H9 (cell line): ENCODE measurements around the gene GOLT1A. TPM values are rescaled to one million over a fixed set of nuclear protein-coding genes. Genes with fewer than 3 reads are reported as not detected.

Experiments used
- DNase-seq: peaks from one replicate; pipeline ENCODE4 v3.0.0-alpha.2; 2017
- H2AFZ ChIP-seq: one replicate; pipeline ENCODE4 v1.6.1; 2013; ENCODE audit warnings: mild to moderate bottlenecking, low read length, control low read depth, moderate library complexity
- H2AK5ac ChIP-seq: 2 replicates; pipeline ENCODE4 v1.6.1; 2013; ENCODE audit warnings: low read length, control low read depth, mixed read lengths; ENCODE audit not compliant: insufficient read length
- H2BK120ac ChIP-seq: one replicate; pipeline ENCODE4 v1.6.1; 2013; ENCODE audit warnings: low read depth, mild to moderate bottlenecking, low read length, control low read depth, inconsistent platforms; ENCODE audit not compliant: poor library complexity, severe bottlenecking
- H2BK12ac ChIP-seq: 2 replicates; pipeline ENCODE4 v1.6.1; 2013; ENCODE audit warnings: low read length, control low read depth, mixed read lengths, low read depth; ENCODE audit not compliant: insufficient read length
- H2BK15ac ChIP-seq: 2 replicates; pipeline ENCODE4 v1.6.1; 2013; ENCODE audit warnings: low read depth, low read length, control low read depth
- H2BK20ac ChIP-seq: one replicate; pipeline ENCODE4 v1.6.1; 2013; ENCODE audit warnings: low read depth, mild to moderate bottlenecking, low read length, control low read depth, inconsistent platforms; ENCODE audit not compliant: poor library complexity, severe bottlenecking
- H2BK5ac ChIP-seq: 2 replicates; pipeline ENCODE4 v1.6.1; 2013; ENCODE audit warnings: low read length, control low read depth, mixed read lengths; ENCODE audit not compliant: insufficient read length
- H3K14ac ChIP-seq: 2 replicates; pipeline ENCODE4 v1.6.1; 2013; ENCODE audit warnings: low read length, control low read depth; ENCODE audit not compliant: insufficient read depth
- H3K18ac ChIP-seq: 2 replicates; pipeline ENCODE4 v1.6.1; 2013; ENCODE audit warnings: low read depth, mild to moderate bottlenecking, mixed read lengths, low read length, control low read depth; ENCODE audit not compliant: insufficient read length
- H3K23ac ChIP-seq: 2 replicates; pipeline ENCODE4 v1.6.1; 2013; ENCODE audit warnings: low read length, control low read depth, mixed read lengths, low read depth; ENCODE audit not compliant: insufficient read length
- H3K23me2 ChIP-seq: 2 replicates; pipeline ENCODE4 v1.6.1; 2013; ENCODE audit warnings: low read depth, mild to moderate bottlenecking, mixed read lengths, low read length, control low read depth; ENCODE audit not compliant: insufficient read length, poor library complexity, severe bottlenecking
- H3K27ac ChIP-seq: 2 replicates; pipeline ENCODE4 v1.5.1; 2013; ENCODE audit warnings: low read length, control low read depth, mixed read lengths, low read depth; ENCODE audit not compliant: insufficient read length
- H3K27me3 ChIP-seq: 2 replicates; pipeline ENCODE4 v1.6.1; 2013; ENCODE audit warnings: low read length, control low read depth, inconsistent platforms; ENCODE audit not compliant: insufficient read depth
- H3K4ac ChIP-seq: 2 replicates; pipeline ENCODE4 v1.6.1; 2013; ENCODE audit warnings: low read depth, mild to moderate bottlenecking, control low read depth, inconsistent platforms, low read length, moderate library complexity
- H3K4me1 ChIP-seq: 2 replicates; pipeline ENCODE4 v1.6.1; 2013; ENCODE audit warnings: low read length, control low read depth, inconsistent platforms; ENCODE audit not compliant: insufficient read depth
- H3K4me2 ChIP-seq: 2 replicates; pipeline ENCODE4 v1.6.1; 2013; ENCODE audit warnings: low read length, control low read depth, mixed read lengths; ENCODE audit not compliant: insufficient read length, insufficient read depth
- H3K56ac ChIP-seq: 2 replicates; pipeline ENCODE4 v1.6.1; 2013; ENCODE audit warnings: low read depth, mild to moderate bottlenecking, mixed read lengths, low read length, control low read depth; ENCODE audit not compliant: insufficient read length
- H3K79me1 ChIP-seq: 2 replicates; pipeline ENCODE4 v1.6.1; 2013; ENCODE audit warnings: low read depth, mild to moderate bottlenecking, moderate library complexity, low read length, control low read depth, inconsistent platforms; ENCODE audit not compliant: insufficient read depth, poor library complexity, severe bottlenecking
- H3K79me2 ChIP-seq: 2 replicates; pipeline ENCODE4 v1.6.1; 2013; ENCODE audit warnings: low read length, control low read depth, inconsistent platforms; ENCODE audit not compliant: insufficient read depth
- H3K9ac ChIP-seq: 2 replicates; pipeline ENCODE4 v1.6.1; 2013; ENCODE audit warnings: low read length, control low read depth, mixed read lengths; ENCODE audit not compliant: insufficient read length; ENCODE audit errors: extremely low read depth
- H3K9me3 ChIP-seq: one replicate; pipeline ENCODE4 v1.6.1; 2013; ENCODE audit warnings: low read depth, low read length, inconsistent platforms; ENCODE audit not compliant: control insufficient read depth
- H3T11ph ChIP-seq: one replicate; pipeline ENCODE4 v1.6.1; 2013; ENCODE audit warnings: mild to moderate bottlenecking, low read length, control low read depth, inconsistent platforms
- H4K20me1 ChIP-seq: one replicate; pipeline ENCODE4 v1.6.1; 2013; ENCODE audit not compliant: control insufficient read depth, insufficient read length, insufficient read depth
- H4K5ac ChIP-seq: 2 replicates; pipeline ENCODE4 v1.6.1; 2013; ENCODE audit warnings: low read depth, mild to moderate bottlenecking, mixed read lengths, low read length, control low read depth; ENCODE audit not compliant: insufficient read length
- H4K8ac ChIP-seq: replicated peaks from 2 replicates; pipeline ENCODE4 v1.6.1; 2013; ENCODE audit warnings: low read length, control low read depth, mixed read lengths, low read depth; ENCODE audit not compliant: insufficient read length
- H4K91ac ChIP-seq: 2 replicates; pipeline ENCODE4 v1.6.1; 2013; ENCODE audit warnings: low read depth, mild to moderate bottlenecking, moderate library complexity, mixed read lengths, low read length, control low read depth; ENCODE audit not compliant: insufficient read length
- H3K27ac Mint-ChIP-seq, 3 experiments: 2 replicates in 2 of 3; 3 replicates in 1 of 3; pipeline ENCODE4 v1.8.0; 2020 to 2021; ENCODE audit warnings: mixed read lengths in 3 of 3, mild to moderate bottlenecking in 1 of 3, moderate library complexity in 1 of 3
- H3K27me3 Mint-ChIP-seq: 2 replicates; pipeline ENCODE4 v1.8.0; 2021; ENCODE audit warnings: low read depth, mild to moderate bottlenecking, moderate library complexity, mixed read lengths
- H3K36me3 Mint-ChIP-seq, 3 experiments: 2 replicates in 2 of 3; 3 replicates in 1 of 3; pipeline ENCODE4 v1.8.0; 2020 to 2021; ENCODE audit warnings: low read depth in 3 of 3, mixed read lengths in 3 of 3; ENCODE audit not compliant: insufficient read depth in 1 of 3
- H3K4me1 Mint-ChIP-seq, 2 experiments: 2 replicates each; pipeline ENCODE4 v1.8.0; 2020; ENCODE audit warnings: mixed read lengths in 2 of 2
- H3K4me3 Mint-ChIP-seq, 2 experiments: 2 replicates in 1 of 2; 3 replicates in 1 of 2; pipeline ENCODE4 v1.8.0; 2020 to 2021; ENCODE audit warnings: mild to moderate bottlenecking in 2 of 2, mixed read lengths in 2 of 2, moderate library complexity in 1 of 2
- H3K9me3 Mint-ChIP-seq, 2 experiments: 2 replicates in 1 of 2; 3 replicates in 1 of 2; pipeline ENCODE4 v1.8.0; 2020; ENCODE audit warnings: mild to moderate bottlenecking in 2 of 2, mixed read lengths in 2 of 2, moderate library complexity in 1 of 2
- CTCF ChIP-seq: fragments of 200-600 bp; sonication (generic); conservative IDR thresholded peaks from 3 replicates; pipeline ENCODE4 v1.8.0; 2021; ENCODE audit warnings: antibody characterized with exemption, mild to moderate bottlenecking
- WGBS: extraction: QIAGEN DNeasy Blood & Tissue Kit; methylation state at CpG from one replicate; pipeline ENCODE4 v1.1.7; 2013; ENCODE audit warnings: missing lambda C conversion rate, low lambda C conversion rate, mixed read lengths; ENCODE audit not compliant: insufficient read length; ENCODE audit errors: extremely low coverage; 5-methylcytosine and 5-hydroxymethylcytosine counted together
- total RNA-seq: library from RNA; stranded (reverse); gene quantifications from 2 replicates; pipeline ENCODE4 v1.2.1, GENCODE V29; 2021

The GOLT1A gene
- total RNA-seq, 1 experiment from 2014 or later: 4.2 TPM

- Histone ChIP-seq H3K79me1 (no peaks in the 10 kb centered on the region), H4K91ac (no peak overlapping the region), H3K23me2 (no peaks in the 10 kb centered on the region), H3K79me2 (no peaks in the 10 kb centered on the region), H2AFZ (no peak overlapping the region), H3K4me1 (no peaks in the 10 kb centered on the region), H4K8ac (no peak overlapping the region), H3K9me3 (no peaks in the 10 kb centered on the region), H2BK5ac (no peak overlapping the region), H4K5ac (no peak overlapping the region), H2BK20ac (no peak overlapping the region), H2AK5ac (no peak overlapping the region), H4K20me1 (no peaks in the 10 kb centered on the region), H3K27me3 (no peaks in the 10 kb centered on the region), H3K56ac (no peak overlapping the region), H3T11ph (no peak overlapping the region), H3K9ac (no peak overlapping the region), H3K27ac (no peak overlapping the region), H3K18ac (no peak overlapping the region), H2BK12ac (no peak overlapping the region), H3K14ac (no peak overlapping the region), H3K4me2 (no peak overlapping the region), H3K4ac (no peak overlapping the region), H2BK15ac (no peak overlapping the region), H3K23ac (no peak overlapping the region), H2BK120ac (no peak overlapping the region)
- no peak for DNase-seq
- TF ChIP-seq CTCF: no peak
- H3K36me3 Mint-ChIP-seq: no peaks in the 10 kb centered on the region; a peak in 1 of 7 replicates
- WGBS: no CpG with 5 or more reads among the region's 10 CpGs
- peaks cover 3 to 9% of the 10 kb centered on the region in 2 experiments; a peak in 1 of 4 replicates for H3K4me1 Mint-ChIP-seq
- H3K27me3 Mint-ChIP-seq: peaks cover 6% of the 10 kb centered on the region
- H3K9me3 Mint-ChIP-seq: no peaks in the 10 kb centered on the region
- no peak overlapping the region; a peak in 1 of 7 replicates for H3K27ac Mint-ChIP-seq
- no peak overlapping the region for H3K4me3 Mint-ChIP-seq
Observed at GRCh38 chr1:204219971-204220616, 6.3 kb upstream of the GOLT1A start.
